ENCODE data around the gene PLA2G7. TPM values are rescaled to one million over a fixed set of nuclear protein-coding genes. Genes with fewer than 3 reads are reported as not detected.

The PLA2G7 gene
- total and polyA plus RNA-seq, 10 of the 15 experiments (the other 5 are each of a cell fraction or from before 2014, with no cell fraction given), result not detected

DNA sequence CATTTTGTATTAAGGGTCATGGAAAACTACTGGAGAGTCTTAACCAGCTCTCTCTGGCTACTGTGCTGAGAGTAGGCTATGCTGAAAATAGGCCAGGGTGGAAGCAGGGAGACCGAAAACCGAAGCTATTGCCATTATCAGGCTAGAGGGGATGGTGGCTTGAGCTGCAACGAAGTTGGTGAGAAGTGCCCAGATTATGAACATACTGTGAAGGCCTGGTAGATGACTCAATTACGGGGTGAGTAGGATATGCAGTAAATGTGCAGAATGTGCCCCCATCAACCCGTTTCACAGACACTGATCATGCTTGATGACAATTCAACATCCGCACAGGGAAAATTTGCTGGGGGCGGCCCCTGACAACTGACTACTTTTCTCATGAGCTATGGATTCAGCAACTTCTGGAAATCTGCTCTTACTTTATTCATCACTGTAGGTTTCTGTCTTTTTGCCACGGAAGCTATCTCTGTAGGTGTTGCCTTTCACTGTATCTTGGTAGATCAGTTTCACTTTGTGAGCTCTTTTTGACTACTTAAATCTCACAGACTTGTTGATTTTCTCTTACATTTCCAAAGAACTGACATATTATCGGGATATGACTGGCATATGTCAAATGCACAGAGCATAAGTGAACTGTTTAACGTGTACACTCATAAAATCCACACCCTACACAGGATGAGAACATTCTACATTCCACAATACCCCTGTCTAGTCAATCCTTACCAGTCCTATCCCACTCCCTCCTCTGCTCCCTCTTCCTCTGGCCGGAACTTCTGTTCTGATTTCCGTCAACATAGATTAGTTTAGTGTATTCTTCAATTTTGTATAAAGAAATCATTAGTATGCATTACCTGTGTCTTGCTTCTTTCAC lies 42.5 kb upstream of the PLA2G7 start:
- H3K27ac ChIP-seq (ENCODE audit: control insufficient read depth, insufficient read depth), result no peak overlapping the region
- no peak overlapping the region for H3K4me3 ChIP-seq
- TF ChIP-seq POLR2A (IDR thresholded peaks at IDR 0.05; ENCODE audit: low read depth, low read length) (no peak), IKZF2 (IDR thresholded peaks at IDR 0.05) (no peak), EP300 (IDR thresholded peaks at IDR 0.05; ENCODE audit: borderline replicate concordance in 1 of 2, control insufficient read depth in 1 of 2, low read depth in 2 of 2, low read length in 2 of 2) (no peak), CHD2 (IDR thresholded peaks at IDR 0.05; ENCODE audit: borderline replicate concordance, low read depth, low read length) (no peak), PAX8 (IDR thresholded peaks at IDR 0.05) (no peak), KLF5 (IDR thresholded peaks at IDR 0.05; ENCODE audit: partially characterized antibody) (no peak), FOXM1 (IDR thresholded peaks at IDR 0.05; ENCODE audit: low read depth, low read length) (no peak), FOXK2 (IDR thresholded peaks at IDR 0.05) (no peak)
- TF ChIP-seq, protein P1, sequence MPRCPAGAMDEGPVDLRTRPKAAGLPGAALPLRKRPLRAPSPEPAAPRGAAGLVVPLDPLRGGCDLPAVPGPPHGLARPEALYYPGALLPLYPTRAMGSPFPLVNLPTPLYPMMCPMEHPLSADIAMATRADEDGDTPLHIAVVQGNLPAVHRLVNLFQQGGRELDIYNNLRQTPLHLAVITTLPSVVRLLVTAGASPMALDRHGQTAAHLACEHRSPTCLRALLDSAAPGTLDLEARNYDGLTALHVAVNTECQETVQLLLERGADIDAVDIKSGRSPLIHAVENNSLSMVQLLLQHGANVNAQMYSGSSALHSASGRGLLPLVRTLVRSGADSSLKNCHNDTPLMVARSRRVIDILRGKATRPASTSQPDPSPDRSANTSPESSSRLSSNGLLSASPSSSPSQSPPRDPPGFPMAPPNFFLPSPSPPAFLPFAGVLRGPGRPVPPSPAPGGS (IDR thresholded peaks at IDR 0.05; ENCODE audit: borderline replicate concordance, insufficient read depth, low read depth, low read length, poor library complexity, severe bottlenecking), result no peak
- TF ChIP-seq, protein P2, sequence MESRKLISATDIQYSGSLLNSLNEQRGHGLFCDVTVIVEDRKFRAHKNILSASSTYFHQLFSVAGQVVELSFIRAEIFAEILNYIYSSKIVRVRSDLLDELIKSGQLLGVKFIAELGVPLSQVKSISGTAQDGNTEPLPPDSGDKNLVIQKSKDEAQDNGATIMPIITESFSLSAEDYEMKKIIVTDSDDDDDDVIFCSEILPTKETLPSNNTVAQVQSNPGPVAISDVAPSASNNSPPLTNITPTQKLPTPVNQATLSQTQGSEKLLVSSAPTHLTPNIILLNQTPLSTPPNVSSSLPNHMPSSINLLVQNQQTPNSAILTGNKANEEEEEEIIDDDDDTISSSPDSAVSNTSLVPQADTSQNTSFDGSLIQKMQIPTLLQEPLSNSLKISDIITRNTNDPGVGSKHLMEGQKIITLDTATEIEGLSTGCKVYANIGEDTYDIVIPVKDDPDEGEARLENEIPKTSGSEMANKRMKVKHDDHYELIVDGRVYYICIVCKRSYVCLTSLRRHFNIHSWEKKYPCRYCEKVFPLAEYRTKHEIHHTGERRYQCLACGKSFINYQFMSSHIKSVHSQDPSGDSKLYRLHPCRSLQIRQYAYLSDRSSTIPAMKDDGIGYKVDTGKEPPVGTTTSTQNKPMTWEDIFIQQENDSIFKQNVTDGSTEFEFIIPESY (IDR thresholded peaks at IDR 0.05), result no peak
- in situ Hi-C loops (cut with MboI) (loop anchor here (10.0 kb wide), 1 partner anchor 353 kb away; no protein-coding TSS in a partner anchor), intact Hi-C loops (cut with micrococcal nuclease; ENCODE audit: unreplicated experiment) (no loop called here)
- ChIA-PET CTCF (interaction anchor here (1.4 kb wide), 1 partner anchor 10 kb away, joined by 4 read pairs; no protein-coding TSS in a partner anchor), SMC1A (ENCODE audit: uncharacterized antibody, unreplicated experiment) (no interaction called here), RAD21 (ENCODE audit: unreplicated experiment) (no interaction called here), POLR2A (no interaction called here)
- FAIRE-seq (no peak), DNase-seq (ENCODE audit: low read depth, low spot score) (no peak), ATAC-seq (no peak)
- BruUV-seq (replicated peaks), result no TSS peak
- H3K9ac ChIP-seq (ENCODE audit: control insufficient read depth, insufficient read depth, low read length), result no peak overlapping the region
- no peak overlapping the region for H2AFZ ChIP-seq (ENCODE audit: control insufficient read depth, low read depth, low read length)
- no peaks in the 10 kb centered on the region for H3K4me1 ChIP-seq (ENCODE audit: control insufficient read depth, insufficient read depth, low read length)
- H3K79me2 ChIP-seq (ENCODE audit: control insufficient read depth, insufficient read depth, low read length), result no peaks in the 10 kb centered on the region
- no peaks in the 10 kb centered on the region for H3K27me3 ChIP-seq (replicated peaks in 1 of 2; ENCODE audit: control insufficient read depth in 2 of 2, insufficient read depth in 2 of 2, low read length in 1 of 2)
- H3K36me3 ChIP-seq (ENCODE audit: control insufficient read depth in 2 of 2, insufficient read depth in 2 of 2, low read length in 1 of 2), result no peaks in the 10 kb centered on the region
- no peaks in the 10 kb centered on the region for H4K20me1 ChIP-seq (ENCODE audit: control insufficient read depth, insufficient read depth)
- 28% methylated on average over 12 of the region's 12 CpGs for WGBS (ENCODE audit: insufficient coverage, insufficient replicate concordance, low lambda C conversion rate, missing lambda C conversion rate)
- H3K9me3 ChIP-seq (replicated peaks; ENCODE audit: control insufficient read depth, insufficient read depth, low read length), result no peaks in the 10 kb centered on the region
- no peak overlapping the region for H3K4me2 ChIP-seq (ENCODE audit: control insufficient read depth, insufficient read depth)

All from GM12878 (cell line).